Endothelial cell of hepatic sinusoid (primary cell): ENCODE results near the gene DLG2.
"Not testable (repeated sequence)": the region's sequence is repeated elsewhere in the genome, so short reads cannot be mapped to it uniquely, and the experiment has no call there.

ENCODE experiments used
- in situ Hi-C: cut with HindIII; loops from 2 replicates; pipeline ENCODE4 v1.10.0; 2017; ENCODE audit warnings: low sequenced_read_pairs

The DLG2 gene

DNA sequence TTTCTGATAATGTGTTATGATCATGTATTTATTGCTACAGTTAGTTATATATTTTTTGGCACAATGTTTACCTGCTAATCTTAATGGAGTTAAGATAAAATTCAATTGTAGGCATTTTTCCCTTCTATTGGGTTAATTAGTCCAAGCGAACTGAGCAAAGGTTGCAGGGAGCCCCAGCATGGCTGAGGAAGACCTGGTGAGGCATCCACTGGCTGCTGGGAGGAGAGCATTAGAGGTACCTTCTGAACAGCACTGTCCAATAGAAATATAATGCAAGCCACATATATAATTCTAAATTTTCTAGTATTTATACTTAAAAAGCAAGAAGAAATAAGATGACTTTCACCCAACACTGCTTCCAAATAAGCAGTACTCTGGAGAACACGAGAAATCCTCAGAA, 19.9 kb upstream of the DLG2 start:
- in situ Hi-C loops = no loop called here

DNA sequence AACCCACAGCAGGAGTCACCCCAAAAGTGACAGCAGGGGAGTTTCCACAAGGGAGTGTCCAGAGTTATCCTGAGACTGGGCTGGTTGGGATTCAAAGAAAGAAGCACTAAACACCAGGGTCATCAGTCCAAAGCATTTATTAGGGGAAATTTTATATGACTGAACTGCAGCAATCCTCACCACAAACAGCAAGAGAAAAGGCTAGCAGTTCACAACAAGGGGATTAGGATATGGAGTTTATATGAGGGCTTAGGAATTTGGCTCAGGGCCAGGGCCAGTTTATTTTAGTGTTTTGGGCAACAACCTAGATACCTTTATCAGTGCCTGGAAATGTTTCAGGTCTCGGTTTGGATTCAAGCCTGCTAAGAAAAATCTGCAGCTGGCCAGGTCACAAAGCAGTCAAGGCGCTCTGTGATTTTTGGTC, 16.1 kb upstream of the DLG2 start:
- in situ Hi-C loops = no loop called here

DNA sequence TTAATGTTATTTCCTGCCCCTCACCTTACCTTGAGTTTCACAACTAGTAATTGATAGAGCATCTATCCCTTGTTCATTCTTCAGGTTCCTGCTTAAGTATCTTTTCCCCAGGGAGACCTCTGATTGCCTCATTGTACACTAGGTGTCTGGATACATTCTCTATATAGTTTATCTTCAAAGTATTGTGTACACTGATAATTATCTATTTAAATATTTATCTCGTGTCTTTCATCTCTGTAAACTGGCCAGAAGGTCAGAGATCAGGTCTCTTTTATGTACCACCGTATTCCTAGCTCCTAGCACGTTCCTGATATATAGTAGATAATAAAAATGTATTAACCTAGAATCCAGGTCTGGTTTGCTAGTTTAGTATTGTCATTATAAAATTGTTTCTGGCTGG, 7.6 kb upstream of the DLG2 start:
- in situ Hi-C loops = no loop called here

DNA sequence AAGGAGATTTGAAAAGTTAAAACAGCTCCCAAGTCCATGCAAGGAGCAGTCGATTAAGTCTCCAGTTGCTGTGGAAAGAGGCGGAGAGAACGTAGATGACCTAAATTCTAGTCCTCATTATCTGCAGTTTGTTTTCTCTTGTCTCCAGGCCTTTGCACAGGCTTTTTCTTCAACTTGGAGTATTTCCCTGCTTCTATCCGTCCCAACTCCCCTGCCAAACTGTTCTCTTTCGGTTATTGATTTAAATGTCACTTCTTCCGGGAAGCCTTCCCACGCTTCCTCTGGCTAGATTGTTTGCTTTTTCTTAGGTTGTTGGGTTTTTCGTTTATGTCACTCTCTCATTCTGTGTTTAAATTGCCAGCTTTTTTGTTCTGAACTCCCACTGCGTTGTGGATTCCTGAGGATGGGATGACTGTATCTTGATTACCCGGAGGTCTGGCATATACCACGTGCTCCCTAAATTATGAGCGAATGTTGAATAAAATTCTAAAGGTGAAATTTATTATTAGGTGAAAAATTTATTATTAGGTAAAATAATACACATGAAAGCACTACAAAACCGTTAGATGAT, 1.7 kb upstream of the DLG2 start:
- in situ Hi-C loops = no loop called here

DNA sequence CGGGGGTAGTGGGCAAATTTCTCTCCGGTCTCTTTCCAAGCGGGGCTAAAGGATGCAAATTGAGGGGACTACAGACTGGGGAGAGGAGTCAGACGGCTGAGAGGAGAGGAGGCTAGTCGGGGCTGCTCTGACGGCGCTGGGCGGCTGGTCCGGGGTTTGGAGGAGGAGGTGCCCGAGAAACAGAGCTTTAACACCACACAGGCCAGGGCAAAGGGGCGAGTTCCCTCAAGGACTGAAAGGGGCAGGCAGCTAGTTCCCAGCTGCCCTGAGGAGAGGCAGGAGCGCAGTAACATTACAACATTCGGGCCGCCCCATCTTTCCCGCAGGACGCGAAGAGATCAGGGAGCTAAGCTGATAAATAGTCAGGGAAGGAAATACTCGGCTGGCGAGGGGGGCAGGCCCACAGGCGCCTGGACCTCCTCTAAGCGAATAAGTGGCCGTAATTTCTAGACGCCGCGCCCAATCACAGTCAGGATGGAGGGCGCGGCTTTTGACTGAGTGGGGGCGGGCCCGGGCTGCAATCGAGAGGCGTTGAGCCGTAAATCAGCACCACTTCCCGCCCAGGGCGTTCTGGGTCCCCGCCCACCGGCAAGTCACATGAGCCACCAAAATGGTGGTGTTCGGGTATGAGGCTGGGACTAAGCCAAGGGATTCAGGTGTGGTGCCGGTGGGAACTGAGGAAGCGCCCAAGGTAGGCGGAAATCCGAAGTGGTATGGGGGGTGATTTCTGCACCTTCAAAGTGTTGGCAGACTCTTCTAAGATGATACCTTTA, 1.0 kb upstream of the DLG2 start, which contains the start of gene TMEM126B:
Gene TMEM126B (plus strand): TSS at position 596 of the 773 bp plus-strand sequence. CDS start 15 bp downstream, at position 611.
- in situ Hi-C loops = no loop called here

DNA sequence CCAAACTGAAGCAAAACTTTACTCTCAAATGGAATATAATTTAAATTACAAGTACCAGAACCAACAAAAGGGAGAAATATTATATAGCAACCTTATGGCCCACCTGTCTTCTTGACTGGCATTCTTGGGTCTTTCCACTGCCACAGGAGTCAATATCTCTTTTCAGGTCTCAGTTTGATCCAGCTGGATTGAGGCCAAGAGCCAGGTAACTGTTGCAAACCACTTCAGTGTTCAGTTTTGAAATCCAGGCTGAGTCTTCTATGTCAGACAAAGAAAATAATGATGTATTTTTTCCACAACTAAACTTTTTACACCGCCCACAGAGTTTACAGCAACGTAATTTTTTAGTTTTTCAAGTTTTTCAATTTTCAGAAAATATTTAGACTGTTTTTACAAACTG, 648 bp downstream of the DLG2 start:
- in situ Hi-C loops = no loop called here

DNA sequence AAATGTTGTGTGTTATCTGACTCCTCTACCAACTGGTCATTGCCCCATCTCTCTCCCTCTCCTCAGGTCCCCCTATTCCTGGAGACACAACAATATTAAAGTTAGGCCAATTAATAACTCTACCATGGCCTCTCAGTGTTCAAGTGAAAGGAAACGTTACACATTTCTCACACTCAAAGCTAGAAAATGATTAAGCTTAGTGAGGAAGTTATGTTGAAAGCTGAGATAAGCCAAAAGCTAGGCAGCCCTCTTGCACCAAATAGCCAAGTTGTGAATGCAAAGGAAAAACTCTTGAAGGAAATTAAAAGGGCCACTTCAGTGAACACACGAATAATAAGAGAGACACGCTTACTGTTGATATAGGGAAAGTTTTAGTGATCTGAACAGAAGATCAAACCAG, 6.9 kb downstream of the DLG2 start:
- in situ Hi-C loops = no loop called here

DNA sequence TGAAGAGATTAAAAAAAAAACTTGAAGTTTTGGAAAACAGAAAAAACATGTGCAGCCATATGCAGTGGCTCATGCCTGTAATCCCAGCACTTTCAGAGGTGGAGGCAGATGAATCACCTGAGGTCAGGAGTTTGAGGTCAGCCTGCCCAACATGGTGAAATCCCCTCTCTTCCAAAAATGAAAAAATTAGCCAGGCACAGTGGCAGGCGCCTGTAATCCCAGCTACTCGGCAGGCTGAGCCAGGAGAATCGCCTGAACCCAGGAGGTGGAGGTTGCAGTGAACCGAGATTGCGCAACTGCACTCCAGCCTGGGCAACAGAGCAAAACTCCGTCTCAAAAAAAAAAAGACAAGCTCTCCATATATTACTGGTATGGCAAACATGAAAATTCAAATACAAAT, 7.6 kb downstream of the DLG2 start:
- in situ Hi-C loops = no loop called here

DNA sequence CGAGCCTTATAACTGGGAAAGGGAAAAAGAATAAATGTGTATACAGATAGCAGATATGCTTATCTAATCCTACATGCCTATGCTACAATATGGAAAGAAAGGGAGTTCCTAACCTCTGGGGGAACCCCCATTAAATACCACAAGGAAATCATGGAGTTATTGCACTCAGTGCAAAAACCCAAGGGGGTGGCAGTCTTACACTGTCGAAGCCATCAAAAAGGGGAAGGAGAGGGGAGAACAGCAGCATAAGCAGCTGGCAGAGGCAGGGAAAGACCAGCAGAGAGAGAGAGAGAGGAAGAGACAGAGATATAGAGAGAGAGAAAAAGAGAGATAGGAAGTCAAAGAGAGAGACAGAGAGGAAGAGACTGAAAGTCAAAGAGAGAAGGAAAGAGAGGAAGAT, 15.5 kb downstream of the DLG2 start:
- in situ Hi-C loops = not testable (repeated sequence)

DNA sequence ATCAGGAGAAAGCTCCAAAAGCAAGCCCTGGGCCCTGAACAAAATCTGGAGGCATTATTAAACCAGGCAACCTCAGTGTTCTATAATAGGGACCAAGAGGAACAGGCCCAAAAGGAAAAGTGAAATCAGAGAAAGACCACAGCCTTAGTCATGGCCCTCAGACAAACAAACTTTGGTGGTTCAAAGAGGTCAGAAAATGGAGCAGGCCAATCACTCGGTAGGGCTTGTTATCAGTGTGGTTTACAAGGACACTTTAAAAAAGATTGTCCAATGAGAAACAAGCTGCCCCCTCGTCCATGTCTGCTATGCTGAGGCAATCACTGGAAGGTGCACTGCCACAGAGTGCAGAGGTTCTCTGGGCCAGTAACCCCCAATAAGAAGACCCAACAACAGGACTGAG, 17.9 kb downstream of the DLG2 start:
- in situ Hi-C loops = not testable (repeated sequence)

DNA sequence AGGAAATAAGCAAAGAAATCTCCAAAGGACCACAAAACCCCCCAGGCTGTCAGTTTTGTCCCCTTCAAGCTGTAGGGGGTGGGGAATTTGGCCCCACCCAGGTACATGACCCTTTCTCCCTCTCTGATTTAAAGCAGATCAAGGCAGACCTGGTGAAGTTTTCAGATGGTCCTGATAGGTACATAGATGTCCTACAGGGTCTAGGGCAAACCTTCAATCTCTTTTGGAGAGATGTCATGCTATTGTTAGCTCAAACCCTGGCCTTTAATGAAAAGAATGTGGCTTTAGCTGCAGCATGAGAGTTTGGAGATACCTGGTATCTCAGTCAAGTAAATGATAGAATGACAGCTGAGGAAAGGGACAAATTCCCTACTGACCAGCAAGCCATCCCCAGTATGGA, 18.5 kb downstream of the DLG2 start:
- in situ Hi-C loops = not testable (repeated sequence)

DNA sequence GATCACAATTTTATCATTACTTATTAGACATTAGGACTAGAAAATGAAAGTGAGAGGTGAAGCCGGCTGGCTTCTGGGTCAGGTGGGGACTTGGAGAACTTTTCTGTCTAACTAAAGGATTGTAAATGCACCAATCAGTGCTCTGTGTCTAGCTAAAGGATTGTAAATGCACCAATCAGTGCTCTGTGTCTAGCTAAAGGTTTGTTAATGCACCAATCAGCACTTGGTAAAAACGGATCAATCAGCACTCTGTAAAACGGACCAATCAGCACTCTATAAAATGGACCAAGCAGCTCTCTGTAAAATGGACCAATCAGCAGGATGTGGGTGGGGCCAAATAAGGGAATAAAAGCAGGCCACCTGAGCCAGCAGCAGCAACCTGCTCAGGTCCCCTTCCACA, 20.9 kb downstream of the DLG2 start:
- in situ Hi-C loops = not testable (repeated sequence)

DNA sequence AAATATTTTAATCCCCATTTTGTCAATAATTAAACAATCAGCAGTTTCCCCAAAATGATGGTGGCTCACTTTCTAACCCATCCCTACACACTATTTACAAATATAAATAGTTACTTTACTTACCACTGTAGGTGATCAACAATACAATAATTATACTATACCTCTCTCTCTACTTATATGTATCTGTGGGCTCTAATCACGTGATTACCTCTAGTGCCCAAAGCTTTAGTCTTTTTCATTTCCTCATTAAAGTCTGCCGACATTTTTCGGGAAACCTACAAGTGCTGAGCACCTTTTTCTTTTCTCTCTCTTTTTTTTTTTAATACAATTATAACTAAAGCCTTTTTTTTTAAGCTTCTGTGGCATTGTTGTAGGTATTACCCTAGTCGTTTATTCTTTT, 23.9 kb downstream of the DLG2 start:
- in situ Hi-C loops = no loop called here

DNA sequence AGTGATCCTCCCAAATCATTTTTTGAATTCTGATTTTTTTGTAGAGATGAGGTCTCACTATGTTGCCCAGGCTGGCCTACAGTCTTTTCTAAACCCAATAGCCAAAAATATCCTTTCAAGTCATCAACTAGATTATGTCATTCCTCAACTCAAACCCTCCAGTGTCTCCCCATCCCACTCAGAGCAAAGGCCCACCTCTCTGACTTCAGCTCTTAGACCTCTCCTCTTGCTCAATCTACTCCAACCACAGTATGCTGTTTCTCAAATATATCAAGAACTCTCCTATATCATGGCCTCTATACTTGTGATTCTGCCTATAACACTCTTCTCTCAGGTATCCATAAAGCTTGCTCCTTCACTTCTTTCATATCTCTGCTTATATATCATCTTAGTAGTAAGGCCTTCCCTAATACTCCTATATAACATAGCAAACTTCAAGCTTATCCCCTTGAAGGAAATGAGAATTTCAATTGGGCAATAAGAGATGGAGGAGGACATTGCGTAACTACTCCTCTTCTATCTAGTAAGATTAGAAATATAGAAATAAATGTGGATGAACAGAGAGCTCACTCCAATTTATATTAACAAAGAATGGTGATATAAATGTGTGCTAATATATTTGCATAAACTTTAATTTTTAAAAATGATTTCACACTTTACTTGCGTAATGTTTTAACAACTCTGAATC, 24.5 kb downstream of the DLG2 start:
- in situ Hi-C loops = no loop called here

DNA sequence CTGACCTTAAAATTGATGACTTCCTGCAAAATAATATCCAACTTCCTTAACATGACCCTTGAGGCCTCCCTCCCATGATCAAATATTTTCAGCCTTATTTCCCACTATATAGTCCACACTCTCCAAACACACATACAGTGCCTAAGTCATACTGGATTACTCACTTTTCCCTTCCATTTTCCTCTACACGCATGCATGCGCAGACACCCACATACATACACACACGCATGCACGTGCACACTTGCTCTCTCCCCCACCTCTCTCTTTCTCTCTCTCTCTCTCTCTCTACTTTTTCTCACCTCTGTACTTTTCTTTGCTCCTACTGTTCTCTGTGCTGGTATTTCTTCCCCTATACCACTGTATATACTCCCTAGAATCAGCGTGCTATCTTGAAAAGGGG, 28.1 kb downstream of the DLG2 start:
- in situ Hi-C loops = no loop called here

DNA sequence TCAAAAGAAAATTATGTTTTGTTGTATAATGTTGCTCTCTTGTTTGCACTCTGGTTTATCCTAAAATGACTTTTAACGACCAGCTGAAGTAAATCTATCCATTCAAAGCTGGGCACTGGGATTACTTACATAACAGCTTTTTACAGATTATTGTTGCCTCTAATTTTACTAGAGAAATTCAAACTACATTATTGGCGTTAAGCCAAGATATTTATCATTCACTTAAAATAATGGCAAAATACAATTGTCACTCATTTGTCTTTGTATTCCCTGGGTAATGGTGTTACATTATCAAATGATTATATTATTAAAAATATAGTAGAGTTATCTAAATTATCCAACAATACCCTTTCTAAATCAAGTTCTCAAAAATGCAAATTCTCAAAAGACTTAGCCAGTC, 30.3 kb downstream of the DLG2 start:
- in situ Hi-C loops = no loop called here

DNA sequence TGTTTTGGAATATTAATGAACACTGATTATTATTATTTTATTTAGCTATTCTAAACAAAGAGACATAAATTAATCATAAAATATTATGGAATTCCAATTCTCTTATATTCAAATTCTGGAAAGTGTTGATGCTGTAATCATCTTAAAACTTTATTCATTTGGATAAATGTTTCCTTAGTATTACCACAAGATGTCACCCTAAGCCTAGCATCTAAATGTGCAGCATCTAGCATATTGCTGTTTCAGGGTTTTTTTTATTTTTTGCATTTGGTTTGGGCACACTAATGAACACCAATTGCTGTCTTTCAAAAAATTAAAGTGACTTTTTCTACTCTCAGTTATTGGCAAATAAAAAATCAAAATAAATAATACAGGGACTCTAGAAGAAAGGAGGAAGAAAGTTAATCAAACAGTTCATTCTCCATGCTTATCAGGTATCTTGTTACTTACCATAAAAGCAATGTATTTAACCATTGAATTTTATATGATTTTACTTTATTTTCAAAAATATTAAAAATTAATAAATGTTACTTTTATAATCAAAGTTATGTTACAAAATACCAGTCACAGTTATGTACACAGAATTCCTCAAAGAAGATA, 31.8 kb downstream of the DLG2 start:
- in situ Hi-C loops = no loop called here

DNA sequence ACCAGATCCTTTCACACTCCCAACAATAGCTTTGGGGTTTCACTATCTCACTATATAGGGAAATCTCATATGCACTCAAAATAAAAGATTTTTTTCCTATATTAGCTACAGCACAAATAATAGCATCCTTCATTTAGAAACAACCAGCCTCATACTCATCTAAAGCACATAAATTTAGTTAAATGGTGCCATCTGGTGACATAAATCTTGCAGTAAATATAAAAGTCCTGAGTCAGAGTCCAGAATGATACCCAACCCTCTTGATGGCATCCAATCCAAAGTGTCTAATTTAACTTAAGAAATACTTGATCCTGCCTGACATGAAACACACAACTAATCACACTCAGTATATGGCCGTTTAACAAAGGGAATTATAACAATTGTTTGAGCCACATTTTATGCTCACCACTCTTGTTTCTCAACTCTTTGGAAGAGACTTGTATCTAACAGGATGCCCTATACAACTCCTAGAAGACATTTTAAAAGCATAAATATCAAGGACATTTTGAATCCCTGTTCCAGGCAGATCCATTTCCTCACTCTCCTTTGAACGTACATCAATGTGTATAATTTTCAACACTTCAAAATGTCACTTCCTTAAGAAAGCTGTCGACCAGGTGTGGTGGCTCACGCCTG, 36.2 kb downstream of the DLG2 start:
- in situ Hi-C loops = no loop called here

DNA sequence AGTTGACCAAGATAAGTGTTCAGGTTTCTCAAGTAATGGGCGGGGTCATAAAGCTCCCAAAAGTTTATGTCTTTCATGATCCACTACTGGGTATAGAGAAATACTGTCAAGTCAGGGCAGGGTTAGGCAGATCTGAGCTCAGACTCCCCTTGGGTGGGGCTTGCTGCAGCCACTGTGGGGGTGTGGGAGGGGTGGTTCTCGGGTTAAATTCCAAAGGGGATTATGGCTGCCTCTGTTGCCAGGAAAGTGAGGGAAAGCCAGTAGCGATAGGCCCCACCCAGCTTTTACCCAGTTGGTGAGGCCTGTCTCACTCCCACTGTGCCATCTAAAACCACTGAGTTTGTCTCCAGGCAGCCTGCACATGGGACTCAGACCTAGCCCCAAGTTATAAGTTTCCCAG, 37.8 kb downstream of the DLG2 start:
- in situ Hi-C loops = no loop called here

DNA sequence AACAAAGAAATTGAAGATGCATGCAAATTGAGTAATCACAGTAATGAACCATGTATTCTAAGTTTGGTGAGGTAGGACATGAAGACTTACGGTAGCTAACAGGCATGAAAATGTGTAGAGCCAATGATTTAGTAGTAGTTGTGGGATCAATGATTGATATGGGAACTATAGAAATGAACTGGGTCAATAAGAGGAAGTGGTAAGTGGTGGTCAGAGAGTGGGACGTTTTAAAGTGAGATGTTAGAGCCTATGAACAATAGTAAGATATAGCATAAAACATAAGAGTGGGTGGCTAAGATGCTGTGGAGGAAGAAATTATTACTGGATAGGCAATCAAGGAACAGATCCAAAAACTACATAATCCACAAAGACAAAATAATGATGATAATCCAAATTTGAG, 45.0 kb downstream of the DLG2 start:
- in situ Hi-C loops = no loop called here

DNA sequence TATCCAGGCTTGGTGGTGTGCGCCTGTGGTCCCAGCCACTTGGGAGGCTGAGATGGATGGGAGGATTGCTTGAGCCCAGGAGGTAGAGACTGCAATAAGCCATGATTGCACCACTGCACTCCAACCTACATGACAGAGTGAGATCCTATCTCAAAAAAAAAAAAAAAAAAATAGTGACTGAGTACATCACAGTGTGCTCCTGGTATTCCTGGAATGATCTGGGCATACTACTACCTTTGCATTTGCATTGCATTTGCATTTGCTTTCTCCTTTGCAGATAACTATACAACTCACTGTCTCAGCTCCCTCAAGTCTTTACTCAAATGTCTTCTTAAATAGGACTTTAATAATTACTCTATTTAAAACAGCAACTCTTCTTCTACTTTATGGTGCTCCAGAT, 51.8 kb downstream of the DLG2 start:
- in situ Hi-C loops = no loop called here
